Measurements from ENCODE around the gene SIRT4.

DNA sequence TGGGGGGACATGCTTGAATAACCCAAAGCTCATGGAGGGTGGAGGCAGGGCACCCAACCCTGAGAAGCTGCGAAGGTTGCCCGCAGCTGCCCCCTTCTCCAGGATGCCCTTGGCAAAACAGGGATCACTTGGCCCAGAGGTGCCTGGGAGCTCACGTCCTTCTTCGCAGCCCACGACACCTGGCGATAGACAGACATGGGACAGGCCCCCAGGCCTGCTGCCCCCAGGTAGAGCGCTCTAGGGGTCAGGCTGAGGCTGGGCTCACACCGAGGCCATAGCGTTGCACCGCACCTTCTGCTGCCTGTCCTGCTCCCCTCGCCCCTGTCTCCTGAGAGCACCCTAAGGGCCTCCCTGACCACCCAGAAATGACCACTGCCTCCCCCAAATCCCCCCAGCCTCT is 45.6 kb downstream of the SIRT4 start:
- TF ChIP-seq, protein P1, sequence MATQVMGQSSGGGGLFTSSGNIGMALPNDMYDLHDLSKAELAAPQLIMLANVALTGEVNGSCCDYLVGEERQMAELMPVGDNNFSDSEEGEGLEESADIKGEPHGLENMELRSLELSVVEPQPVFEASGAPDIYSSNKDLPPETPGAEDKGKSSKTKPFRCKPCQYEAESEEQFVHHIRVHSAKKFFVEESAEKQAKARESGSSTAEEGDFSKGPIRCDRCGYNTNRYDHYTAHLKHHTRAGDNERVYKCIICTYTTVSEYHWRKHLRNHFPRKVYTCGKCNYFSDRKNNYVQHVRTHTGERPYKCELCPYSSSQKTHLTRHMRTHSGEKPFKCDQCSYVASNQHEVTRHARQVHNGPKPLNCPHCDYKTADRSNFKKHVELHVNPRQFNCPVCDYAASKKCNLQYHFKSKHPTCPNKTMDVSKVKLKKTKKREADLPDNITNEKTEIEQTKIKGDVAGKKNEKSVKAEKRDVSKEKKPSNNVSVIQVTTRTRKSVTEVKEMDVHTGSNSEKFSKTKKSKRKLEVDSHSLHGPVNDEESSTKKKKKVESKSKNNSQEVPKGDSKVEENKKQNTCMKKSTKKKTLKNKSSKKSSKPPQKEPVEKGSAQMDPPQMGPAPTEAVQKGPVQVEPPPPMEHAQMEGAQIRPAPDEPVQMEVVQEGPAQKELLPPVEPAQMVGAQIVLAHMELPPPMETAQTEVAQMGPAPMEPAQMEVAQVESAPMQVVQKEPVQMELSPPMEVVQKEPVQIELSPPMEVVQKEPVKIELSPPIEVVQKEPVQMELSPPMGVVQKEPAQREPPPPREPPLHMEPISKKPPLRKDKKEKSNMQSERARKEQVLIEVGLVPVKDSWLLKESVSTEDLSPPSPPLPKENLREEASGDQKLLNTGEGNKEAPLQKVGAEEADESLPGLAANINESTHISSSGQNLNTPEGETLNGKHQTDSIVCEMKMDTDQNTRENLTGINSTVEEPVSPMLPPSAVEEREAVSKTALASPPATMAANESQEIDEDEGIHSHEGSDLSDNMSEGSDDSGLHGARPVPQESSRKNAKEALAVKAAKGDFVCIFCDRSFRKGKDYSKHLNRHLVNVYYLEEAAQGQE (IDR thresholded peaks at IDR 0.05; ENCODE audit: low read depth) = no peak
- no peak for TF ChIP-seq ZBTB7A (IDR thresholded peaks at IDR 0.05; ENCODE audit: low read depth)
- TF ChIP-seq CEBPB (IDR thresholded peaks at IDR 0.05) = no peak
- no peak for TF ChIP-seq EP300 (IDR thresholded peaks at IDR 0.05; ENCODE audit: borderline replicate concordance)
- TF ChIP-seq EGR1 (IDR thresholded peaks at IDR 0.05) = no peak
- TF ChIP-seq RAD21 (IDR thresholded peaks at IDR 0.05; ENCODE audit: low read depth) = no peak
- TF ChIP-seq TEAD4 (IDR thresholded peaks at IDR 0.05) = no peak
- TF ChIP-seq FOXM1 (IDR thresholded peaks at IDR 0.05; ENCODE audit: borderline replicate concordance, low read depth) = no peak
- TF ChIP-seq, protein P2, sequence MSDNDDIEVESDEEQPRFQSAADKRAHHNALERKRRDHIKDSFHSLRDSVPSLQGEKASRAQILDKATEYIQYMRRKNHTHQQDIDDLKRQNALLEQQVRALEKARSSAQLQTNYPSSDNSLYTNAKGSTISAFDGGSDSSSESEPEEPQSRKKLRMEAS (IDR thresholded peaks at IDR 0.05) = no peak
- TF ChIP-seq TAF1 (IDR thresholded peaks at IDR 0.05; ENCODE audit: low read depth) = no peak
- no peak for TF ChIP-seq YY1 (IDR thresholded peaks at IDR 0.05; ENCODE audit: low read depth)
- TF ChIP-seq TCF12 (IDR thresholded peaks at IDR 0.05; ENCODE audit: low read depth) = no peak

Measured in Ishikawa (cell line).